Mesenteric fat pad (tissue), 1 donor: ENCODE measurements around the gene SMIM23. TPM values are rescaled to one million over a fixed set of nuclear protein-coding genes. Genes with fewer than 3 reads are reported as not detected.

ENCODE experiments used
- DNase-seq: peaks from one replicate; pipeline ENCODE4 v3.0.0-alpha.2; 2020; ENCODE audit warnings: low spot score
- long read RNA-seq: library from polyadenylated mRNA; unstranded; transcript quantifications from one replicate; pipeline ENCODE4 v2.0.0, GENCODE V29; 2020
- total RNA-seq: library from RNA; stranded (reverse); fragmentation: NEBNext Ultra II Directional; extraction: Animal tissue kit (Norgen Biotek cat#: 25700); gene quantifications from one replicate; pipeline ENCODE4 v1.2.1, GENCODE V29; 2021
- donor health status: DM: yes; HTN: yes; CAD: no.

Gene SMIM23
- total RNA-seq: not detected
- long read RNA-seq: 0 reads

DNA sequence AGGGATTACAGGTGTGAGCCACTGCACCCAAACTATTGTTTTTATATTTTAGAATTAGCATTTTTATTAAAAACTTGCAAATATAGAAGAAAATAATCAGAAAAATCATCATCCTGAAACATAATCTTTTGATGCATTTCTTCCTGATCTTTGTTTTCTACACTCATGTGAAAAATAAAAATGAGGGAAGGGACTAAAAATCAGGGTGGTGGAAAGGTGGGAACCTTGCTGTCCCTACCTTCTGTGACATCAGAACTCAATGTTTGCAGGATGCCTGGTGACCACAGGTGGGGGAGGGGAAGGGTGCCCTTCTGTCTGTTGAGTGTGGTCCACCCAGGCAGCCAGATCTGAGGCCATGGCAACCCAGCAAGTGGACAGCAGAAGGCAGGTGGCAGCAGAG is at the start of gene SMIM23:
SMIM23 (plus strand) TSS at position 301 of the 400 bp plus-strand sequence; CDS start at position 356, 55 bp downstream.
- DNase-seq: no peak

GRCh38 chr5:171736976-171737891 is 48.4 kb upstream of the SMIM23 start:
- no peak for DNase-seq

DNA sequence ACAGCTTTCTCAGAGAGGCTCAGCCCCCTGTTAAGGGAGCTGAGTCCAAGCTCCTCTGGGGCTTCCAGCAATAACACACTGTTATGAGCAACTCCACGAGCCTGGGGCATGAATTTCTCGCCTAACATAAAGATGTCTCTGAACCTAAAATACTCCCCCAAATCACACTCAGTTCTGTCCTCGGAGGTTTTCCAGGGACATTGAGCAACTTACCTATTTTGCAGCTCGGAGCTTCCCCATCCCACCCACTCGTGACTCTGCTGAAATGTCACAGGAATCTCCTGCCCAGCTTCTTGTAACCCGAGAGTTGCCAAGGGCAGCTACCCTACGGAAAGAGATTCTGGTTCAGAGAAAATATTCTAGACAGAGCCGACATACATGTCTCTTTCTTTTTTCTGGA is 47.1 kb upstream of the SMIM23 start:
- DNase-seq: no peak

- no peak for DNase-seq
Measured at GRCh38 chr5:171739271-171739670, 46.3 kb upstream of the SMIM23 start.

DNA sequence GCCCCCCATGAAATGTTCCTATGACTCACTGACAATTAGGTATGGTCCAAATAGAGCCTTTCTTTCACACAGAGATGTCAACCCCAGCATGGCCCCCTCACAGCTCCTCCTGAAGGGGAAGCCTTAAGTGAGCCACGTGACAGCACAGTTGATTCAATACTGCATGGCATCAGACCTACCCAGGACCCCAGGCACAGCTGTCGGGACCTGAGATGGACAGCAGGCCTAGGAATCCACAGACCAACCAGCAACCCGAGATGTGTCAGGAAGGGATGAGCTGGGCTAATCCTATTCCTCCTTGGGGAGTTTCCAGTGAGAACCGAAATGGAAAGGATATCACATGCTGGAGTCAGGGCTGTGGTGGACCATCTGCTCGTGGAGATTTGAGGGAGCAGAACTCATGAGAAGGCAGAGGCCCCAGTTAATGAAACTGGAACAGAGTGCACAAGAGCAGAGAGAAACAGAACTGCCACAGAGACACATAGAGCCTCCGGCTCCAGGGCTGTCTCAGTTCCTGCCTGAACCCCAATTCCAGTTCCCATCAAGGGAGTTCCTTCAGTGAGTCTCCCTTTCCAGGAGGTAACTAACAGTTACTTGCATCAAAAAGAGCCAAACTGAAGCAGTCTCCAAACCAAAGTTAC is 42.1 kb upstream of the SMIM23 start:
- no peak for DNase-seq

DNA sequence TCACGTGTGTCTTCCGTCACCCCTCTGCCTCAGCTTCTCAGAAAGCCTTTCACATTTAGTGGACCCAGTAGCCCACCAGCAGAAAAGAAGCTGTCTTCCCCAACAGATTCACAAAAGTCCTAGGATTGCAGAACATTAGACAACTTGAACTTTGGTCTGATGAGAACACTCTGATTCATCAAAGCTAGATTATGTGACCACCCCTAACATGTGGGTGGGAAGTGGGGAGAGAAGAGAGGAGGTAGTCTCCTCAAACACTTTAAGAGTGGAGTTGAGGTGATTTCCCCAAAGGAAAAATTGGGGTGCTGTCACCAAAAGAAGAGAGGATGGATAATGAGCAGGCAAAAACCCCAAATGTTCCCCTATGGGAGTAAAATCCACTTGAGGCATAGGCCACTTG is 41.4 kb upstream of the SMIM23 start:
- DNase-seq: no peak

DNA sequence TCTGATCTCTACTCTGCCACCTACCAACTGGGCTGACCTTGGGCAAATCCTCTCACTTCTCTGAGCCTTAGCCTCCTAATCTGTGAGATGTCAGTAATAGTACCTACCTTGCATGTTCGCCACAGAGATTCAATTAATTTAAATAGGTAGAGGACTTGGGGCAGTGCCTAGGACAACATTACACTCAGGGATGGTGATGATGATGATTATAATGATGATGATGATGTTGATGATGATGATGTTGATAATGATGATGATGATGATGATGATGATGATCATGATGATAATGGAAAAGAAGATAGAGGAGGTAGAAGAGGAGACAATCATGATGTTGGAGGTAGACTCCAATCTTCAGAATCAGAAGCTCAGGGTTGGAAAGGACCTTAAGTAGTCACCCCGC is 40.7 kb upstream of the SMIM23 start:
- DNase-seq: no peak

- DNase-seq: no peak
Measured at GRCh38 chr5:171745602-171746001, 40.0 kb upstream of the SMIM23 start.

- DNase-seq: no peak
Measured at GRCh38 chr5:171747061-171747859, 38.4 kb upstream of the SMIM23 start.

DNA sequence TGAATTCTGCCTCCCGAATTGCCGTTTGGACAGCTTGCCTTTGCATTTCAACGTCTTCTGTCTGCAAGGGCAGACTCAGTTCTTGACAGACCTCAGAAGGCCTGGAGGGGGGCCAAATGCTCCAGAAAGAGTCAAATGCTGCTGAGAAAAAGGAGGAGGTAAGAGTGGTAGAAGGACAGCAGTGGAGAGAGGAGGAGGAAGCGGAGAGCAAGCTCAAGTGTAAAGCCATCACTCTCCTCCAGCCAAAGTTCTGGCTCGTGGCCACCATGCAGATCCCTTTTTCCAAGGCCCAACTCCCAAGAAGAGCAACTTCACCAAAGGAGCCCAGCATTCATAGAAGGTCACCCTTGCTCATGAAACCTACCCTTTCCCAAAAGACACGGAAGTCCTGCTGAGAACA is 36.9 kb upstream of the SMIM23 start:
- no peak for DNase-seq

DNA sequence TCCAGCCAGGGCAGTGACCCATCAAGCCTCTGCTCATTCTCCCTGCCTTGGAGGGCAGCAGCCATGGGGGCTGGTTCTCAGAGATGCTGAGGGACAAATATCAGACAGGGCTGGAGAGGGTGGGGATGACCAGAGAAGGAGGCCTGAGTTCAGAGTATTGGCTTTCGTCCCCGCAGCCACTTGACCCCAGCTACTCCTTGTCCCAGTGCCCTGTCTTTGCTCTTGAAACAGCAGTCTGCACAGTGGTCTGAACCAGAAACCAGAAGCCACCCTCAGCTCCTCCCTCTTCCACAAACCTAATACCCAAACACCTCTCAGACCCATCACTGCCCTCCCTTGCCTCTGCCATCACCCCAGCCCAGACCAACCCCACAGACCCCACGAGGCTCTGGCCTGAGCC is 36.3 kb upstream of the SMIM23 start:
- no peak for DNase-seq

DNA sequence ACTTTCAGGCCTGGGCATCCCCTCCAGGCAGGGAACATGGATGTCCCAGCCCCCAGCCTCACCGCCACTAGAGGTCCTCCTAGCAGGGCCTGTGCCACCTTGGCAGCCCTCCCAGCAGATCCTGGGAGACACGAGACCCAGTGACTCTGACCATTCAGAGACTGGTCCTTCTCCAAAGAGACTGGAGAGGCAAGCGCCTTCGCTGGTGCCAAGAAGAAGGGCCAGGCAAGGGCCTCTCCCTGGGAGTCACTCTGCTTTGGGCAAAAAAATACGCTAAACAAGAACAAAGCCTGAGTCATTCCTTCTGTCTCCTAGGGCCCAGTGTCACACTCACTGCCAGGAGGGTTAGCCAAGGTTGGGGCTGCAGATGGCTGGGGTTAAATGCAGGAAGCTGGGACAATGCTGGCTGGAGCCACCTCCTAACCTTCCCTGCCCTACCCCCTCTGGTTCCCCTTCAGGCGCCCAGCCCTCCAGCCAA is 35.3 kb upstream of the SMIM23 start:
- DNase-seq: no peak

DNA sequence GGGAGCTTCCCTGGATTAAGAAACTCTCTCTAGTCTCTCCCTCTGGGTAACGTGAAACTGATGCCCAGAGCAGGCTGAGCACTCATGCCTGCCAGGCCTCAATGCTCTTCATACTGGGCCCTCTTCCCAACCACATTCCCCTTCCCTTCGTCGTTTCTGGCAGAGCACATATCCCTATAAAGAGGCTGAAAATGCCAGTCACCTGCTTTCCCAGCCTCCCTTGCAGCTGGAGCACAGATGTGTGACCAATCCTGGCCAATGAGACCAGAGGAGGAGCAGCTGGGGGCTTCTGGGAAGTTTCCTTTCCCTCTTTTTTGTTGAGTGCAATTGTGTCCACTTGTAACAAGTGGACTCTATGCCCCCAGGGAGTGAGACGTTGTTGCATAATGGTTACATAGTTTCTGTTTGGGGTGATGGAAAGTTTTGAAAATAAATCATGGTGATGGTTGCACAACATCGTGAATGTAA is 30.2 kb upstream of the SMIM23 start:
- DNase-seq: no peak

DNA sequence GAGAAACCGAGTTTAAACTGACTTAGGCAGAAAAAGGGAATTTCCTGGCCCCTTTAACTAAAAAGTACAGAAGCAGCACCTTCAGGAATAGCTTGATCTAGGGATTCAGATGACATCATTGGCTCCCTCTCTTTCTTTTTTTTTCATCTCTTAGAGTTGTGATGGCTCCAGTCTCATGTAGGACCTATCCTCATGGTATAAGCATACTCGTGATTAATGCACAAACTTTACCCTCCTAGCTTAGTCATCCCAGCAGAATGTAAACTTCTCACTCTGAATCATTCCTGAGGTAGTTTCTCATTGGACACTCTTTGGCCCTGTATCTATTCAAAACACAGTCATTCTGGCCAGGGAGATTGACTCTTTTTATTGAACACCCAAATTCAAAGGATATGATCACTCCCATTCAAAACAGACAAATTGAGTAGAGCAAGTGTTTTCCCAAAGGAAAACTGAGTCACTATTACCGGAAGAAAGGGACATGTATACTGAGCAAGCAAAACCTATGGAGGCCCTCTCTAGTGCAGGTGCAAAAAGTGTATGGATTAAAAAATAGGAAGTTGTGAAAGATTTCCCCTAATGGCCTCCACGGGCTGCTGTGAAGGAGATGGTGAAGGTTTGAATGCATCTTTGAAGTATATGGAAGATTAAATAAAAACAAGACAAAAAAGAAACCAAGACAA is 27.6 kb upstream of the SMIM23 start:
- no peak for DNase-seq

- no peak for DNase-seq
Measured at GRCh38 chr5:171759777-171760176, 25.8 kb upstream of the SMIM23 start.

GRCh38 chr5:171762021-171762608 is 23.5 kb upstream of the SMIM23 start:
- no peak for DNase-seq

DNA sequence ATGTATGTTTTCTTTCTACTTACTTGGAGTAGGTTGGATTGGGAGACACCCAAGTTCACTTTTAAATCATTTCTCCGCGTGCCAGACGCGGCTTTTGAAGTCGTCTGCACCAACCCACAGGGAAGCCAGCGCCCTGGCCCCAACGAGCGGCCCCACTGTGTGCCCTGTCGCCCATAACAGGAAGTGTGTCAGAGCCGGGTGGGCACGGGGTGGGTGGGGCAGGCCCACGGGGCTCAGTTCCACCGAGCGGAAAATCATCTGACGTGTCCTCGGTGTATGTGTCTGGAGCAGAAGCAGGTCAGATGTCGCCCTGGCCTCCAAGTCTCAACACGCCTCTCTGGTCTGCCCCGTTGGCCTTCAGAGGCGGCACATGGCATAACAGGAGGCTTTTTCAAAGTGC is 22.7 kb upstream of the SMIM23 start:
- DNase-seq: no peak

DNA sequence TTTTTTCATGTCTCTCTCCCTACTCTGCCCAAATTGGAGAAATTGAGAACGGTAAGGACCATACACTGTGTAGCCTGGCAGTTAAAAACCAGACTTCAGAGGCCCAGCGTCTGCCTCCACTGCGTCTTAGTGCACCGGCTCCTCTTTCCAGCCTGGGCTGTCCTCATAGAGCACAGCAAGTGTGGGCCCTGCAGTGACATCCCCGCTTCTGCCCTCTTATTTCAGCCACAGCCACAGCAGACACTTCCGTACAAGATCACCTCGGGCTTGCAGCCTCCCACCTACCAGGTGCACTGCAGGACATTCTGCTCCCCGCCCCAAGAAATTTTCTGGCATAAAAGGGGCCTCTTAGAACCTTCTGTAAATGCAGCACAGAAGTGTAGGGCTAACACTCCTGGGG is 21.4 kb upstream of the SMIM23 start:
- DNase-seq: no peak

DNA sequence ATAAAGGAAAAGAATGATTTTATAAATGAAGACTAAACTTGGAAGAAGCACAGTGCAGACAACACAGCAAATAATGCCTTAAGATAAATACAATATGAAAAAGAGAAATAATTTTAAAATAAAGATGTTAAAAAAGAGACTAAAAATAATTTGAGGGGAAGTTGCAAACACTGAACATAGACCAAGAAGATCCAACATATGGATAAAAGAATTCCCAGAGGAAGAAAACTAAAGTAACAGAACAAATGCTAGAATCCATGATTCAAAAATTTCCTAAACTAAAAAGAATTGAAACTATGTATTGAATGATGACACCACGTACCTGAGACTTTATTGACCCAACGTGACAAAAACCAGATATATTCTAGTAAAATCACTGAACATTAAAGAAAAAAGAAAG is 18.7 kb upstream of the SMIM23 start:
- DNase-seq: no peak

DNA sequence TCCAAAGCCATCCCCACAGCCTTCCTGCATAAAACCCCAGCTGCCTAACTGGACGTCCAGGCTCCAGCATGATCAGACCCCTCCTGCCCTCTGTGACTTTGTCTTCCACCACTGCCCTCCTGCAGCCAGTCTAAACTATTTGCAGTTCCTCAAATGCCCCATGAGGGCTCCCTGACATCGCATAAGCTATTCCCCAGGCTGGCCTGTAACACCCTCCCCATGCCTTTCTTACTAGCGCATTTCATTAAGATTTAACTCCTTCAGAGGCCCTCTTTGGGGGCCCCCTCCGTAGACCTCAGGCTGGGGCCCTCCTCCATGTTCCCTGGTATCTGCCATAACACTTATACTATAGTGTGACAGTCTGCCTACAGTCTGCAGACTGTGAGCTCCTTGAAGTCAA is 15.5 kb upstream of the SMIM23 start:
- DNase-seq: no peak

GRCh38 chr5:171771856-171772255 is 13.8 kb upstream of the SMIM23 start:
- no peak for DNase-seq
